OCI-LY7 (cell line): Measurements from ENCODE around the gene ZNF669. TPM values are rescaled to one million over a fixed set of nuclear protein-coding genes. Genes with fewer than 3 reads are reported as not detected.
"Not testable (repeated sequence)": the region's sequence is repeated elsewhere in the genome, so short reads cannot be mapped to it uniquely, and the experiment has no call there.

Experiments
- BruUV-seq: library from RNA; stranded (reverse); fragments of 400-500 nt; replicated peaks from 2 replicates; lab custom pipeline; 2021; lab: Mats Ljungman, UMichigan
- CTCF ChIA-PET: fragments of 300-600 bp; sonication (Branson Sonifier 250); formaldehyde crosslinking; loops from one replicate; lab custom pipeline; 2022; ENCODE audit warnings: antibody characterized with exemption; ENCODE audit not compliant: unreplicated experiment; lab: Charles Lee
- POLR2A ChIA-PET: fragments of 300-600 bp; sonication (Branson Sonifier 250); formaldehyde crosslinking; loops from one replicate; lab custom pipeline; 2022; ENCODE audit warnings: antibody characterized with exemption; lab: Charles Lee
- DNase-seq: peaks from one replicate; pipeline ENCODE4 v3.0.0-alpha.2; 2015; ENCODE audit warnings: low spot score
- H2AFZ ChIP-seq: fragments of 200-600 bp; sonication (generic), shearing (Covaris generic); 2 replicates; pipeline ENCODE4 v1.6.1; 2014; ENCODE audit warnings: mild to moderate bottlenecking, antibody characterized with exemption, low read length, moderate library complexity
- H3K27ac ChIP-seq: fragments of 200-600 bp; sonication (generic); 2 replicates; pipeline ENCODE4 v1.5.1; 2014; ENCODE audit warnings: mixed run types, low read depth, mild to moderate bottlenecking, moderate library complexity, low read length, inconsistent platforms; ENCODE audit not compliant: poor library complexity, severe bottlenecking
- H3K36me3 ChIP-seq: fragments of 200-600 bp; sonication (generic); 2 replicates; pipeline ENCODE4 v1.6.1; 2014; ENCODE audit warnings: mild to moderate bottlenecking, antibody characterized with exemption, low read length, moderate library complexity, mixed read lengths; ENCODE audit not compliant: insufficient read depth
- H3K4me1 ChIP-seq: fragments of 200-600 bp; sonication (generic); 2 replicates; pipeline ENCODE4 v1.5.1; 2014; ENCODE audit warnings: mild to moderate bottlenecking, low read length; ENCODE audit not compliant: insufficient read depth, poor library complexity, severe bottlenecking
- H3K4me2 ChIP-seq: fragments of 200-600 bp; sonication (generic); 2 replicates; pipeline ENCODE4 v1.6.1; 2014; ENCODE audit warnings: mild to moderate bottlenecking, low read length
- H3K4me3 ChIP-seq: fragments of 200-600 bp; sonication (generic); 2 replicates; pipeline ENCODE4 v1.5.1; 2014; ENCODE audit warnings: mild to moderate bottlenecking, low read depth, low read length; ENCODE audit not compliant: poor library complexity, severe bottlenecking
- H3K79me2 ChIP-seq: fragments of 200-600 bp; sonication (generic); 2 replicates; pipeline ENCODE4 v1.6.1; 2016; ENCODE audit warnings: low read depth, mild to moderate bottlenecking, low read length, moderate library complexity, mixed read lengths; ENCODE audit not compliant: insufficient read depth
- H3K9me2 ChIP-seq: fragments of 200-600 bp; sonication (generic); 2 replicates; pipeline ENCODE4 v1.6.1; 2016; ENCODE audit warnings: mild to moderate bottlenecking, low read length, mixed read lengths; ENCODE audit not compliant: insufficient read depth
- H3K9me3 ChIP-seq: fragments of 200-600 bp; sonication (generic); 2 replicates; pipeline ENCODE4 v1.6.1; 2014; ENCODE audit warnings: mild to moderate bottlenecking, mixed run types, low read length, mixed read lengths
- H4K20me1 ChIP-seq: fragments of 200-600 bp; sonication (generic); 2 replicates; pipeline ENCODE4 v1.6.1; 2014; ENCODE audit warnings: mild to moderate bottlenecking, antibody characterized with exemption, low read length, moderate library complexity, mixed read lengths; ENCODE audit not compliant: insufficient read depth
- EZH2phosphoT487 ChIP-seq: fragments of 200-600 bp; sonication (generic); IDR thresholded peaks from 2 replicates; pipeline ENCODE4 v1.6.1; 2018; ENCODE audit warnings: low read depth, borderline replicate concordance, mild to moderate bottlenecking, mixed run types, antibody characterized with exemption, low read length, moderate library complexity, mixed read lengths
- intact Hi-C: fragments of 100-400 bp; cut with micrococcal nuclease; formaldehyde crosslinking; loops from one replicate; pipeline ENCODE4 v1.10.0; 2022; ENCODE audit not compliant: unreplicated experiment
- total RNA-seq, 2 experiments: library from RNA; depleted of rRNA in 1 of 2; stranded (reverse); fragments of >200 nt in 1 of 2; shearing (Covaris generic) in 1 of 2; gene quantifications; 2 replicates each; pipeline ENCODE4 v1.2.3, GENCODE V29; 2014 to 2022
- TF ChIP-seq, protein P1 (sequence below): fragments of 200-600 bp; sonication (generic); conservative IDR thresholded peaks from 2 replicates; pipeline ENCODE4 v1.5.1; 2014; ENCODE audit warnings: mild to moderate bottlenecking, antibody characterized with exemption, low read length, moderate library complexity, mixed read lengths

Gene ZNF669
- total RNA-seq, 2 experiments from 2014 or later: 13.6 to 16.9 TPM

DNA sequence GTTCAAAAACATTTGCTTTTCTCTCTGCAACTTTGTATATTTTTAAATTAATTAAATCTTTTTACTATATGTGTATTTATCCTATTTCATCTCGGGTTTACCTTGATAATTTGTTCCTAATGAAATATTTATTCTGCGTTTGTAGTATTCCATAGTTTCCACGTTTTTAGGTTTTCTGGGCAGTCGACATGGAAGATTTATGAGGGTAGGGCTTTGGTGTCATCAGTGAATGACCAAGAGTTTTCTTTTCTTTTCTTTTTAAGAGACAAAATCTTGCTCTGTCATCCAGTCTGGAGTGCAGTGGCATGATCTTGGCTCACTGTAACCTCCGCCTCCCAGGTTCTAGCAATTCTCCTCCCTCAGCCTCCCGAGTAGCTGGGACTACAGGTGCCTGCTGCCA, 17.2 kb upstream of the ZNF669 start:
- no peaks in the 10 kb centered on the region for H3K36me3 ChIP-seq
- no peaks in the 10 kb centered on the region for H3K79me2 ChIP-seq
- ChIA-PET CTCF (no interaction called here), POLR2A (no interaction called here)
- H3K4me3 ChIP-seq: no peak overlapping the region
- no peaks in the 10 kb centered on the region for H3K9me2 ChIP-seq
- intact Hi-C loops: no loop called here
- H2AFZ ChIP-seq: no peak overlapping the region
- TF ChIP-seq, protein P1, sequence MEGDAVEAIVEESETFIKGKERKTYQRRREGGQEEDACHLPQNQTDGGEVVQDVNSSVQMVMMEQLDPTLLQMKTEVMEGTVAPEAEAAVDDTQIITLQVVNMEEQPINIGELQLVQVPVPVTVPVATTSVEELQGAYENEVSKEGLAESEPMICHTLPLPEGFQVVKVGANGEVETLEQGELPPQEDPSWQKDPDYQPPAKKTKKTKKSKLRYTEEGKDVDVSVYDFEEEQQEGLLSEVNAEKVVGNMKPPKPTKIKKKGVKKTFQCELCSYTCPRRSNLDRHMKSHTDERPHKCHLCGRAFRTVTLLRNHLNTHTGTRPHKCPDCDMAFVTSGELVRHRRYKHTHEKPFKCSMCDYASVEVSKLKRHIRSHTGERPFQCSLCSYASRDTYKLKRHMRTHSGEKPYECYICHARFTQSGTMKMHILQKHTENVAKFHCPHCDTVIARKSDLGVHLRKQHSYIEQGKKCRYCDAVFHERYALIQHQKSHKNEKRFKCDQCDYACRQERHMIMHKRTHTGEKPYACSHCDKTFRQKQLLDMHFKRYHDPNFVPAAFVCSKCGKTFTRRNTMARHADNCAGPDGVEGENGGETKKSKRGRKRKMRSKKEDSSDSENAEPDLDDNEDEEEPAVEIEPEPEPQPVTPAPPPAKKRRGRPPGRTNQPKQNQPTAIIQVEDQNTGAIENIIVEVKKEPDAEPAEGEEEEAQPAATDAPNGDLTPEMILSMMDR: no peak
- no peak for TF ChIP-seq EZH2phosphoT487
- H3K4me1 ChIP-seq: no peaks in the 10 kb centered on the region
- BruUV-seq: no TSS peak
- H4K20me1 ChIP-seq: no peaks in the 10 kb centered on the region
- no peaks in the 10 kb centered on the region for H3K9me3 ChIP-seq
- H3K27ac ChIP-seq: no peak overlapping the region
- no peak overlapping the region for H3K4me2 ChIP-seq
- DNase-seq: no peak

DNA sequence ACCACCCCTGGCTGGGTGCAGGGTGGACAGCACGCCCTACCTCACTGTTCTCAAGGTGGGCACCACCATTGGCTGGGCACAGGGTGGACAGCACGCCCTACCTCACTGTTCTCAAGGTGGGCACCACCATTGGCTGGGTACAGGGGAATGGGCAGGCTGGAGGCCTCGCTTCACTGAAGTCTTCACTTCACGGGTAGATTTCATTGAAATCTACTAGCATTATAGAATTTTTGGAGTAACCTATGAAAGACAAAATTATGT, 16.2 kb upstream of the ZNF669 start:
- POLR2A ChIA-PET, H3K27ac ChIP-seq, H3K79me2 ChIP-seq, H3K4me2 ChIP-seq, BruUV-seq, H4K20me1 ChIP-seq, intact Hi-C loops, CTCF ChIA-PET, H3K4me1 ChIP-seq, H3K36me3 ChIP-seq, DNase-seq, H2AFZ ChIP-seq, H3K4me3 ChIP-seq, H3K9me2 ChIP-seq, H3K9me3 ChIP-seq: not testable (repeated sequence)

DNA sequence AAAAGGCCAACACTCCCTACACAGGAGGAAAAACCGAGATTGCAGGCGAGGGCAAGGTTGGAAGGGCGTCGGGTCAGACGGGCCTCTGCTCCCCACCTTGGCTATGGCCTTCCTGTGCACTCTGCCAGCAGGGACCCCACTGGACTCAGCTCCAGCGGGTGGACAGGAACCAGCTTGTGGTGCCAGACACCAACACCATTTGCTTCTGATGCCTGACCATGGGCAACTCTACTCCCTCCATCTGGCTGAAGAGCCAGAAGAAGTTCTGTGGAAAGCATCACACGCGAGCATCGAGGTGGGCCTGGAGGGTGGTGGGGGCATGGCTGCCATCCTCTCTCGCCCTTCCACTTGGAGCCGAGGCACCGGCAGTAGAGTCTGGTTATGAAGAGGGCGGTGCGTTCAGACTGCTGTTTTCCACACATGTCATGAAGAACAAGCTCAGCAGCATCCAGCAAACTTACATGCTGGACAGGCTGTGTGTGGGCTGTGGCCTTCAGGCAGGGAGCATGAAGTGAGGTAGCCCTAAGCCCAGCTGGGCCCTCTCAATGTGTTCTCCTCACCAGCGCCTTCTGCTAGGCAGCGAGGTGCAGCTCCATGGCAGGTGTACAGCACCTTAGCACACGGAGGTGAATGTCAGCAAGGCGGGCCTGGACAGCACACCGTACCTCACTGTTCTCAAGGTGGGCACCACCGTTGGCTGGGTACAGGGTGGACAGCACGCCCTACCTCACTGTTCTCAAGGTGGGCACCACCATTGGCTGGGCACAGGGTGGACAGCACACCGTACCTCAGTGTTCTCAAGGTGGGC, 15.6 kb upstream of the ZNF669 start:
- TF ChIP-seq, protein P1: no peak
- TF ChIP-seq EZH2phosphoT487: no peak
- intact Hi-C loops: no loop called here
- no TSS peak for BruUV-seq
- CTCF ChIA-PET: no interaction called here
- Histone ChIP-seq H4K20me1 (no peaks in the 10 kb centered on the region), H3K36me3 (no peaks in the 10 kb centered on the region), H3K9me2 (no peaks in the 10 kb centered on the region), H3K4me3 (no peak overlapping the region), H3K79me2 (no peaks in the 10 kb centered on the region), H3K4me2 (no peak overlapping the region), H3K4me1 (no peaks in the 10 kb centered on the region), H2AFZ (no peak overlapping the region), H3K9me3 (no peaks in the 10 kb centered on the region), H3K27ac (no peak overlapping the region)
- no peak for DNase-seq
- POLR2A ChIA-PET: no interaction called here
